Activated CD8-positive, alpha-beta T cell treated with anti-CD3 and anti-CD28 coated beads for 36 hours (primary cell): ENCODE results near the gene PHF14. TPM values are rescaled to one million over a fixed set of nuclear protein-coding genes. Genes with fewer than 3 reads are reported as not detected.
A peak's percentile ranks its signal among the peaks of the same experiment; 100 is the strongest.
"Not testable (repeated sequence)": the region's sequence is repeated elsewhere in the genome, so short reads cannot be mapped to it uniquely, and the experiment has no call there.

Experiments
- ATAC-seq: fragments of 200-7000 bp; cut with Tn5 transposase; one replicate; pipeline ENCODE4 v1.10.0; 2021; ENCODE audit warnings: mild to moderate bottlenecking, moderate library complexity
- CTCF ChIA-PET: fragments of 350-600 bp; sonication (Branson Sonifier 250); formaldehyde crosslinking; loops from one replicate; lab custom pipeline; 2021; ENCODE audit warnings: antibody characterized with exemption; lab: Charles Lee
- POLR2A ChIA-PET: fragments of 350-600 bp; sonication (Branson Sonifier 250); formaldehyde crosslinking; loops from one replicate; lab custom pipeline; 2021; ENCODE audit warnings: antibody characterized with exemption; lab: Charles Lee
- DNase-seq: peaks from one replicate; pipeline ENCODE4 v3.0.0-alpha.2; 2020
- H3K27ac Mint-ChIP-seq: one replicate; pipeline ENCODE4 v1.8.0; 2021; ENCODE audit warnings: mild to moderate bottlenecking, mixed read lengths
- H3K27me3 Mint-ChIP-seq: one replicate; pipeline ENCODE4 v1.8.0; 2021; ENCODE audit warnings: mixed read lengths
- H3K36me3 Mint-ChIP-seq: one replicate; pipeline ENCODE4 v1.8.0; 2021; ENCODE audit warnings: low read depth, mixed read lengths
- H3K4me1 Mint-ChIP-seq: one replicate; pipeline ENCODE4 v1.8.0; 2021; ENCODE audit warnings: low read depth, mixed read lengths
- H3K4me3 Mint-ChIP-seq: one replicate; pipeline ENCODE4 v1.8.0; 2021; ENCODE audit warnings: mild to moderate bottlenecking, moderate library complexity, mixed read lengths
- H3K9me3 Mint-ChIP-seq: one replicate; pipeline ENCODE4 v1.8.0; 2021; ENCODE audit warnings: mixed read lengths
- intact Hi-C: fragments of 100-400 bp; cut with micrococcal nuclease; formaldehyde crosslinking; loops from one replicate; pipeline ENCODE4 v1.10.0; 2022
- total RNA-seq, 2 experiments: library from RNA; stranded (reverse); gene quantifications; one replicate each; pipeline ENCODE4 v1.2.3, GENCODE V29; 2021
- TF ChIP-seq, protein P1 (sequence below): fragments of 200-600 bp; IDR thresholded peaks from one replicate; pipeline ENCODE4 v1.8.0; 2022; ENCODE audit warnings: antibody characterized with exemption, mild to moderate bottlenecking

The PHF14 gene
- total RNA-seq, 2 experiments from 2014 or later: 36.7 to 38.7 TPM

DNA sequence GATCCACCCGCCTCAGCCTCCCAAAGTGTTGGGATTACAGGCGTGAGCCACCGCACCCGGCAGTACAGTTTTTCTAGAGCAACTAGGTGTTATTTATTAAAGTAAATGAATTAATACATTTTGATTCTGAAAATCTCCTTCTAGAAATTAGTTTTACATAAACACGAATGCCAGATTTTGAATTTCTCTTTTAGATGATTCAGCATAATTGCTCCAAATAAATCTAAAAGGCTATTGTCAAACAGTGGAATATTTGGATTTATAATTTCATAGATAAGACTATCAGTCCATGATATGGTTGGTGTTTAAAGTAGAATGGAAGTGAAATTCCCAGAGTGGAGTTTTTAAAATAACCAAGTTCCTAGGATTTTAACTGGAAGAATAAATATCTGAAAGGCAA lies 1.5 kb upstream of the PHF14 start:
- H3K4me1 Mint-ChIP-seq: peaks cover 31% of the 10 kb centered on the region
- DNase-seq (no peak), ATAC-seq (no peak)
- peaks cover 6% of the 10 kb centered on the region for H3K27me3 Mint-ChIP-seq
- H3K27ac Mint-ChIP-seq: no peak overlapping the region
- TF ChIP-seq, protein P1, sequence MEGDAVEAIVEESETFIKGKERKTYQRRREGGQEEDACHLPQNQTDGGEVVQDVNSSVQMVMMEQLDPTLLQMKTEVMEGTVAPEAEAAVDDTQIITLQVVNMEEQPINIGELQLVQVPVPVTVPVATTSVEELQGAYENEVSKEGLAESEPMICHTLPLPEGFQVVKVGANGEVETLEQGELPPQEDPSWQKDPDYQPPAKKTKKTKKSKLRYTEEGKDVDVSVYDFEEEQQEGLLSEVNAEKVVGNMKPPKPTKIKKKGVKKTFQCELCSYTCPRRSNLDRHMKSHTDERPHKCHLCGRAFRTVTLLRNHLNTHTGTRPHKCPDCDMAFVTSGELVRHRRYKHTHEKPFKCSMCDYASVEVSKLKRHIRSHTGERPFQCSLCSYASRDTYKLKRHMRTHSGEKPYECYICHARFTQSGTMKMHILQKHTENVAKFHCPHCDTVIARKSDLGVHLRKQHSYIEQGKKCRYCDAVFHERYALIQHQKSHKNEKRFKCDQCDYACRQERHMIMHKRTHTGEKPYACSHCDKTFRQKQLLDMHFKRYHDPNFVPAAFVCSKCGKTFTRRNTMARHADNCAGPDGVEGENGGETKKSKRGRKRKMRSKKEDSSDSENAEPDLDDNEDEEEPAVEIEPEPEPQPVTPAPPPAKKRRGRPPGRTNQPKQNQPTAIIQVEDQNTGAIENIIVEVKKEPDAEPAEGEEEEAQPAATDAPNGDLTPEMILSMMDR: no peak
- intact Hi-C loops: no loop called here
- peaks cover 21% of the 10 kb centered on the region for H3K36me3 Mint-ChIP-seq
- ChIA-PET CTCF (no interaction called here), POLR2A (no interaction called here)
- H3K9me3 Mint-ChIP-seq: no peaks in the 10 kb centered on the region
- no peak overlapping the region for H3K4me3 Mint-ChIP-seq

GRCh38 chr7:10973942-10974911 lies 555 bp downstream of the PHF14 start:
- H3K4me3 Mint-ChIP-seq: peak overlapping the region; percentile 94
- peaks cover 28% of the 10 kb centered on the region for H3K36me3 Mint-ChIP-seq
- POLR2A ChIA-PET: interaction anchor here (0.6 to 1.6 kb wide), 4 partner anchors 25 to 49 kb away, joined by 3 to 17 read pairs (median 5); a partner anchor contains a TSS
- ATAC-seq (peak; percentile 8), DNase-seq (peak; percentile 32)
- TF ChIP-seq, protein P1: no peak
- H3K4me1 Mint-ChIP-seq: peaks cover 38% of the 10 kb centered on the region
- intact Hi-C loops: loop anchor here (1.0 kb wide), 1 partner anchor 34 kb away; a partner anchor contains a TSS
- CTCF ChIA-PET: interaction anchor here (1.4 kb wide), 1 partner anchor 34 kb away, joined by 5 read pairs; a partner anchor contains a TSS
- peaks cover 4% of the 10 kb centered on the region for H3K27me3 Mint-ChIP-seq
- H3K27ac Mint-ChIP-seq: peak overlapping the region; percentile 88
- no peaks in the 10 kb centered on the region for H3K9me3 Mint-ChIP-seq

DNA sequence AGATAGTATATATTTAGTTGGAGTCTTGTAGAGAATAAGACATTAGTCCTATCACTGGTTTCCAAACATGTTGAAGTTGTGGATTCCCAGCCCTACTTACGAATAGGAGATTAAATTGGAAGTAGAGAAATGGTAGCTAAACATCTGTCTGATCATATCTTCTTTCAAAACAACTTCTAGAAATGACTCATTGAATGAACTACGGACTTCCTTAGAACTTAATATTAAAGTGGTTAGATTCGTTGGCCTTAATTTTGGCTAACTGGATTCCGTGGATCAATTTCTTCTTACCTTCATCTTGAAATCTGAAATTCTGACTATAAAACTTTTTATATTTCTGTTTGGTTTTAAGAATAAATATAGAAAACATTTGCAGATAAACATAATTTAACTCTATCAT lies 3.4 kb downstream of the PHF14 start:
- H3K4me3 Mint-ChIP-seq: no peak overlapping the region
- CTCF ChIA-PET: interaction anchor here (1.0 kb wide), 1 partner anchor 235 kb away, joined by 4 read pairs; no protein-coding TSS in a partner anchor

GRCh38 chr7:10981317-10981716 lies 7.6 kb downstream of the PHF14 start:
- peaks cover 45% of the 10 kb centered on the region for H3K4me1 Mint-ChIP-seq
- intact Hi-C loops: no loop called here

More for the DNA sequence above, 3.4 kb downstream of the PHF14 start:
- POLR2A ChIA-PET: interaction anchor here (1.4 kb wide), 1 partner anchor 37 kb away, joined by 7 read pairs; a partner anchor contains a TSS
- ATAC-seq: no peak
- intact Hi-C loops: no loop called here
- Mint-ChIP-seq H3K9me3 (no peaks in the 10 kb centered on the region), H3K27ac (no peak overlapping the region), H3K36me3 (peaks cover 37% of the 10 kb centered on the region), H3K4me1 (peaks cover 52% of the 10 kb centered on the region), H3K27me3 (peaks cover 3% of the 10 kb centered on the region)
- TF ChIP-seq, protein P1: no peak
- no peak for DNase-seq

GRCh38 chr7:10990748-10991147 lies 17.1 kb downstream of the PHF14 start:
- H3K36me3 Mint-ChIP-seq: peaks cover 31% of the 10 kb centered on the region
- H3K4me1 Mint-ChIP-seq, intact Hi-C loops, DNase-seq, CTCF ChIA-PET, H3K27ac Mint-ChIP-seq, H3K4me3 Mint-ChIP-seq, H3K9me3 Mint-ChIP-seq, POLR2A ChIA-PET, ATAC-seq, H3K27me3 Mint-ChIP-seq: not testable (repeated sequence)

More at GRCh38 chr7:10981317-10981716, 7.6 kb downstream of the PHF14 start:
- ATAC-seq (no peak), DNase-seq (no peak)
- POLR2A ChIA-PET: no interaction called here
- Mint-ChIP-seq H3K4me3 (no peak overlapping the region), H3K36me3 (peaks cover 41% of the 10 kb centered on the region), H3K27me3 (no peaks in the 10 kb centered on the region), H3K27ac (no peak overlapping the region), H3K9me3 (no peaks in the 10 kb centered on the region)
- TF ChIP-seq, protein P1: no peak
- CTCF ChIA-PET: no interaction called here

DNA sequence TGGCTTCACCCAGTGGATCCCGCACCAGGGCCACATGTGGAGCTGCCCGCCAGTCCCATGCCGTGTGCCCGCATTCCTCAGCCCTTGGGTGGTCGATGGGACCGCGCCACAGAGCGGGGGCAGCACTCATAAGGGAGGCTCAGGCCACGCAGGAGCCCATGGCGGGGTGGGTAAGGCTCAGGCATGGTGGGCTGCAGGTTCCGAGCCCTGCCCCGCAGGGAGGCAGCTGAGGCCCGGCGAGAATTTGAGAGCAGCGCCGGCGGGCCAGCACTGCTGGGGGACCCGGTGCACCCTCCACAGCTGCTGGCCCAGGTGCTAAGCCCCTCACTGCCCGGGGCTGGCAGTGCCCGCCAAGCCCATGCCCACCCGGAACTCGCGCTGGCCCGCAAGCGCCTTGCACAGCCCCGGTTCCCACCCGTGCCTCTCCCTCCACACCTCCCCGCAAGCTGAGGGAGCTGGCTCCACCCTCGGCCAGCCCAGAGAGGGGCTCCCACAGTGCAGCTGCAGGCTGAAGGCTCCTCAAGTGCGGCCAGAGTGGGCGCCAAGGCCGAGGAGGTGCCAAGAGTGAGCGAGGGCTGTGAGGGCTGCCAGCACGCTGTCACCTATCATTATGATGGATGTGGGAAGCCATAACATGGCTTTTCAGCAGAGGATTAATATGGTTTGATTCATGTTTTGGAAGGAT lies 22.0 kb downstream of the PHF14 start:
- DNase-seq, ATAC-seq, intact Hi-C loops, POLR2A ChIA-PET, H3K27ac Mint-ChIP-seq, H3K9me3 Mint-ChIP-seq, H3K27me3 Mint-ChIP-seq, H3K4me3 Mint-ChIP-seq: not testable (repeated sequence)
- peaks cover 48% of the 10 kb centered on the region for H3K36me3 Mint-ChIP-seq
- CTCF ChIA-PET: interaction anchor here (1.0 kb wide), 1 partner anchor 23 kb away, joined by 3 read pairs; no protein-coding TSS in a partner anchor
- H3K4me1 Mint-ChIP-seq: peaks cover 37% of the 10 kb centered on the region
